Astrocyte (in vitro differentiated cells and primary cell): Measurements from ENCODE around the gene FNDC3B. TPM values are rescaled to one million over a fixed set of nuclear protein-coding genes. Genes with fewer than 3 reads are reported as not detected.

Source experiments
- DNase-seq: peaks from one replicate; pipeline ENCODE4 v3.0.0-alpha.2; 2010; ENCODE audit warnings: low read depth
- FAIRE-seq: peaks from 2 replicates; lab custom pipeline; 2011; peaks lifted over from hg19 to GRCh38; lab: Jason Lieb, UNC
- H2AFZ ChIP-seq: 2 replicates; pipeline ENCODE4 v1.6.0; 2012; ENCODE audit warnings: low read depth, low read length, inconsistent platforms
- H3K27ac ChIP-seq: 2 replicates; pipeline ENCODE4 v1.5.1; 2011; ENCODE audit warnings: low read depth, low read length, inconsistent platforms
- H3K27me3 ChIP-seq: 2 replicates; pipeline ENCODE4 v1.6.0; 2011; ENCODE audit warnings: low read length, inconsistent platforms; ENCODE audit not compliant: insufficient read depth
- H3K36me3 ChIP-seq: 2 replicates; pipeline ENCODE4 v1.5.1; 2011; ENCODE audit warnings: low read length, inconsistent platforms; ENCODE audit not compliant: insufficient read depth
- H3K4me1 ChIP-seq: 2 replicates; pipeline ENCODE4 v1.5.1; 2011; ENCODE audit warnings: low read length, inconsistent platforms; ENCODE audit not compliant: insufficient read depth
- H3K4me2 ChIP-seq: 2 replicates; pipeline ENCODE4 v1.6.0; 2012; ENCODE audit warnings: low read length, inconsistent platforms
- H3K4me3 ChIP-seq: 2 replicates; pipeline ENCODE4 v1.5.1; 2011; ENCODE audit warnings: low read depth, mild to moderate bottlenecking, low read length, inconsistent platforms; ENCODE audit not compliant: insufficient read depth
- H3K79me2 ChIP-seq: 2 replicates; pipeline ENCODE4 v1.6.0; 2012; ENCODE audit warnings: mild to moderate bottlenecking, low read length, inconsistent platforms; ENCODE audit not compliant: insufficient read depth
- H3K9ac ChIP-seq: 2 replicates; pipeline ENCODE4 v1.6.0; 2012; ENCODE audit warnings: mild to moderate bottlenecking, low read length, inconsistent platforms
- H3K9me3 ChIP-seq: 2 replicates; pipeline ENCODE4 v1.5.1; 2012; ENCODE audit warnings: low read depth, mild to moderate bottlenecking, low read length, inconsistent platforms; ENCODE audit not compliant: insufficient read depth
- H4K20me1 ChIP-seq: 2 replicates; pipeline ENCODE4 v1.6.0; 2012; ENCODE audit warnings: low read length, inconsistent platforms; ENCODE audit not compliant: insufficient read depth
- H3K27ac Mint-ChIP-seq: one replicate; pipeline ENCODE4 v1.8.0; 2021; ENCODE audit warnings: mild to moderate bottlenecking, mixed read lengths; ENCODE audit not compliant: unreplicated experiment
- H3K27me3 Mint-ChIP-seq: one replicate; pipeline ENCODE4 v1.8.0; 2021; ENCODE audit warnings: low read depth, mixed read lengths; ENCODE audit not compliant: unreplicated experiment
- H3K36me3 Mint-ChIP-seq: one replicate; pipeline ENCODE4 v1.8.0; 2021; ENCODE audit warnings: low read depth, mixed read lengths; ENCODE audit not compliant: unreplicated experiment
- H3K4me1 Mint-ChIP-seq: one replicate; pipeline ENCODE4 v1.8.0; 2021; ENCODE audit warnings: low read depth, mixed read lengths; ENCODE audit not compliant: unreplicated experiment
- H3K4me3 Mint-ChIP-seq: one replicate; pipeline ENCODE4 v1.8.0; 2021; ENCODE audit warnings: mild to moderate bottlenecking, moderate library complexity, mixed read lengths; ENCODE audit not compliant: unreplicated experiment
- H3K9me3 Mint-ChIP-seq: one replicate; pipeline ENCODE4 v1.8.0; 2021; ENCODE audit warnings: mild to moderate bottlenecking, mixed read lengths; ENCODE audit not compliant: unreplicated experiment
- CTCF ChIP-seq: IDR thresholded peaks from 2 replicates; pipeline ENCODE4 v1.5.1; 2011; ENCODE audit warnings: low read depth, mild to moderate bottlenecking, inconsistent platforms, low read length, moderate library complexity; ENCODE audit not compliant: insufficient read depth
- EZH2 ChIP-seq: IDR thresholded peaks from 2 replicates; pipeline ENCODE4 v1.6.1; 2012; ENCODE audit warnings: mild to moderate bottlenecking, low read length, inconsistent platforms; ENCODE audit not compliant: insufficient read depth
- total RNA-seq: library from RNA; stranded (reverse); gene quantifications from 2 replicates; pipeline ENCODE4 v1.2.1, GENCODE V29; 2021

Gene FNDC3B
- total RNA-seq, 1 donor from 2014 or later: 327 TPM

GRCh38 chr3:172002512-172003078, 36.8 kb upstream of the FNDC3B start:
- Histone ChIP-seq H3K27ac (no peak overlapping the region), H3K4me1 (no peaks in the 10 kb centered on the region), H3K4me2 (no peak overlapping the region), H4K20me1 (no peaks in the 10 kb centered on the region), H3K9ac (no peak overlapping the region), H3K27me3 (no peaks in the 10 kb centered on the region), H3K79me2 (no peaks in the 10 kb centered on the region), H3K36me3 (no peaks in the 10 kb centered on the region), H3K9me3 (no peaks in the 10 kb centered on the region), H2AFZ (no peak overlapping the region), H3K4me3 (no peak overlapping the region)
- Mint-ChIP-seq H3K27me3 (no peaks in the 10 kb centered on the region), H3K27ac (no peak overlapping the region), H3K9me3 (peaks cover 2% of the 10 kb centered on the region), H3K4me1 (no peaks in the 10 kb centered on the region), H3K36me3 (no peaks in the 10 kb centered on the region), H3K4me3 (no peak overlapping the region)
- DNase-seq (no peak), FAIRE-seq (no peak)
- TF ChIP-seq EZH2: no peak
- no peak for TF ChIP-seq CTCF

GRCh38 chr3:172003146-172003545, 36.2 kb upstream of the FNDC3B start:
- no peak overlapping the region for H3K9ac ChIP-seq
- FAIRE-seq: no peak

More at GRCh38 chr3:172003146-172003545, 36.2 kb upstream of the FNDC3B start:
- Histone ChIP-seq H2AFZ (no peak overlapping the region), H3K4me3 (no peak overlapping the region), H3K27ac (no peak overlapping the region), H3K4me1 (no peaks in the 10 kb centered on the region), H3K4me2 (no peak overlapping the region), H3K36me3 (no peaks in the 10 kb centered on the region), H3K27me3 (no peaks in the 10 kb centered on the region), H3K9me3 (no peaks in the 10 kb centered on the region), H4K20me1 (no peaks in the 10 kb centered on the region), H3K79me2 (no peaks in the 10 kb centered on the region)
- no peaks in the 10 kb centered on the region for H3K4me1 Mint-ChIP-seq
- no peak for DNase-seq
- H3K27ac Mint-ChIP-seq: no peak overlapping the region
- no peaks in the 10 kb centered on the region for H3K27me3 Mint-ChIP-seq
- no peak overlapping the region for H3K4me3 Mint-ChIP-seq
- TF ChIP-seq CTCF (no peak), EZH2 (no peak)
- H3K36me3 Mint-ChIP-seq: no peaks in the 10 kb centered on the region
- peaks cover 2% of the 10 kb centered on the region for H3K9me3 Mint-ChIP-seq
